Measurements from ENCODE around the gene SLC17A7. TPM values are rescaled to one million over a fixed set of nuclear protein-coding genes. Genes with fewer than 3 reads are reported as not detected.

The SLC17A7 gene
- total and polyA plus RNA-seq, 2 of the 4 experiments (the other 2 are of a cell fraction) = 0.03 TPM; not detected in 1

DNA sequence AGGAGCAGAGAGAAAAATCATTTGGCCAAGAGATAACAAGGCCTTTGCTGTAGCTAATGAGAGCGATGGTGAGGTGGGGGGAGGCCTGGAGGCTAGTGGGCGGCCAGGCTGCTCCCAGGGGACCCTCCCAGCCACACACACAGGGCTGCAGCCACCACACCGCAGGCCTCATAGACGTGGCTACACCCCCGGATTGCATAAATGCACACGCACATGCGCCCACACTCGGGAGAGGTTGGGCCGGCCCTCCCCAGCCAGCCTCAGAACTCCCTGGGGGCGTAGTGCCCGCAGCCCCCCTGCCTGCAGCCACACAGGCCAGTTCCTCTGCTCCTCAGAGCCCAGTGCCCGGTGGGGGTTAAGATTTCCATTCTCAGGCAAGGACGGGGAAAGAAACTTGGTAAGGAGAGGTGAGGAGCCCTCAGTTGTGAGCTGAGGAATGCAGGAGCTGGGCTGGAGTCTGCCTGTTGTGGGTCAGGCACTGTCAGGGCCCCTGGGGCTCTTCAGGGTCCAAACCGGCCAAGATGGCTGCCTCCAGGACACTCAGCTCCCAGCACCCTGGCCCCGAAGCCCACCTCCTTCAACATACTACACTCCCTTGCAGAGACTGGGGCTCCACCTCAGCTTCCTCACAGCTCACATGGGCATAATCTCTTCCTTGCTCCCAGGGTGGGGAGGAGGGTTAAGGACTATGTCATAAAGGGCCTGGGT lies 26.1 kb downstream of the SLC17A7 start:
- H3K36me3 ChIP-seq (ENCODE audit: control insufficient read depth, insufficient read depth, low read length) = no peaks in the 10 kb centered on the region
- TF ChIP-seq MAFK (IDR thresholded peaks at IDR 0.05; ENCODE audit: low read depth, low read length) = no peak
- no peak for TF ChIP-seq SMC3 (IDR thresholded peaks at IDR 0.05; ENCODE audit: low read depth, low read length)
- TF ChIP-seq NFE2L2 (IDR thresholded peaks at IDR 0.05; ENCODE audit: low read depth, low read length) = no peak
- TF ChIP-seq CEBPB (IDR thresholded peaks at IDR 0.05; ENCODE audit: low read depth, low read length) = no peak
- TF ChIP-seq ELK1 (IDR thresholded peaks at IDR 0.05; ENCODE audit: borderline replicate concordance, low read depth, low read length) = no peak
- no peak for TF ChIP-seq MXI1 (IDR thresholded peaks at IDR 0.05; ENCODE audit: borderline replicate concordance, low read depth, low read length)
- TF ChIP-seq POLR2A (IDR thresholded peaks at IDR 0.05; ENCODE audit: low read depth, low read length) = no peak
- TF ChIP-seq FOS (IDR thresholded peaks at IDR 0.05; ENCODE audit: low read depth, low read length) = no peak
- H3K9ac ChIP-seq (ENCODE audit: low read depth, low read length) = no peak overlapping the region
- no peak overlapping the region for H3K14ac ChIP-seq (replicated peaks; ENCODE audit: low read depth, low read length)
- H3K23ac ChIP-seq (ENCODE audit: low read depth, low read length) = no peak overlapping the region
- BruUV-seq (replicated peaks) = no TSS peak
- H2AFZ ChIP-seq (replicated peaks; ENCODE audit: low read length, poor library complexity) = no peak overlapping the region
- no peaks in the 10 kb centered on the region for H3K4me1 ChIP-seq (ENCODE audit: control insufficient read depth, insufficient read depth, low read length)
- no peak overlapping the region for H2BK5ac ChIP-seq (ENCODE audit: low read depth, low read length, poor library complexity, severe bottlenecking)
- ChIA-PET POLR2A (ENCODE audit: unreplicated experiment) (no interaction called here), CTCF (no interaction called here)
- H3K56ac ChIP-seq (ENCODE audit: extremely low read depth, insufficient read depth, low read length) = no peak overlapping the region
- H3K27me3 ChIP-seq (ENCODE audit: control insufficient read depth, insufficient read depth, low read length) = peaks cover 69% of the 10 kb centered on the region
- H4K91ac ChIP-seq (ENCODE audit: insufficient read depth, low read depth, low read length) = no peak overlapping the region
- no peak overlapping the region for H2BK15ac ChIP-seq (ENCODE audit: low read depth, low read length)
- no peak overlapping the region for H4K5ac ChIP-seq (ENCODE audit: low read depth, low read length)
- H3K27ac ChIP-seq (ENCODE audit: insufficient read depth, low read length) = no peak overlapping the region
- H3K18ac ChIP-seq (ENCODE audit: low read depth, low read length) = no peak overlapping the region
- no peaks in the 10 kb centered on the region for H4K20me1 ChIP-seq (ENCODE audit: insufficient read depth, low read length)
- H3K9me3 ChIP-seq (ENCODE audit: control insufficient read depth, insufficient read depth, low read length) = no peaks in the 10 kb centered on the region
- no peak for ATAC-seq (ENCODE audit: low read depth)
- no peak overlapping the region for H3K4ac ChIP-seq (ENCODE audit: low read depth, low read length)
- H2BK20ac ChIP-seq (ENCODE audit: low read depth, low read length) = no peak overlapping the region
- H3K9me1 ChIP-seq (ENCODE audit: insufficient read depth, low read length) = no peaks in the 10 kb centered on the region
- DNase-seq = no peak
- in situ Hi-C loops (cut with MboI; ENCODE audit: low sequenced_read_pairs) (no loop called here), intact Hi-C loops (cut with micrococcal nuclease) (no loop called here), dilution Hi-C loops (cut with HindIII; ENCODE audit: low sequenced_read_pairs, unreplicated experiment) (no loop called here)
- no peak overlapping the region for H3K4me3 ChIP-seq (ENCODE audit: insufficient read depth, low read depth, low read length)
- no peak overlapping the region for H2AK9ac ChIP-seq (replicated peaks; ENCODE audit: low read depth, low read length, poor library complexity)
- H2AK5ac ChIP-seq (ENCODE audit: low read depth, low read length) = no peak overlapping the region
- no CpG with 5 or more reads among the region's 15 CpGs for WGBS, 2 experiments (ENCODE audit: extremely low coverage in 2 of 2, insufficient read length in 1 of 2)
- H3K4me2 ChIP-seq (ENCODE audit: low read depth, low read length) = no peak overlapping the region
- H3K79me1 ChIP-seq (ENCODE audit: low read depth in 1 of 2, low read length in 2 of 2) = no peaks in the 10 kb centered on the region
- H4K8ac ChIP-seq (ENCODE audit: low read depth in 2 of 2, low read length in 2 of 2) = no peak overlapping the region
- H2BK120ac ChIP-seq (ENCODE audit: low read depth, low read length) = no peak overlapping the region

All from IMR-90 (cell line).